GM10266 (cell line): ENCODE measurements around the gene TMEM232.
A peak's percentile ranks its signal among the peaks of the same experiment; 100 is the strongest.

Source experiments
- DNase-seq: peaks from one replicate; pipeline ENCODE4 v3.0.0; 2012; ENCODE audit errors: extremely low spot score
- TF ChIP-seq, protein P1 (sequence below): IDR thresholded peaks from 2 replicates; pipeline ENCODE4 v1.5.1; 2012; ENCODE audit warnings: mild to moderate bottlenecking, low read depth; ENCODE audit not compliant: control insufficient read depth, insufficient read depth; ENCODE audit errors: missing control alignments

Gene TMEM232

DNA sequence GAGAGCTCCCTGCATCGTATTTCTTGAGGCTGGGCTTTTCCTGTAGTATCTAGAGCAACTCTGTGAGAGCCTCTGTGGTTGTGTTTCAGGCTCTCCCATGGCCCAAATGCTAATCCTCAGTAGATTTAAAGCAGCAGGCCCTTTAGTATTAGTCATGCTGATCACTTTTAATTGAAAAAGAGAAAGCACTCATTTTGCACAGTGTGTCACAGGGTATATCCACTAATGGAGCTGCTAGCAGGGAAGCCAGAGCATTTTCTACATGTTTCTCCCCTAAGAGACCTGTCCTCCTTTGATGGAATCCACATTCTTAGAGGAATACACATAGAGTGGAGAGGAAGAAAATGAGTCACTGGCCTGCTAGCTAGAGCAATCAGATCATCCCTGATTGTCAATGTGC is 348.5 kb downstream of the TMEM232 start:
- DNase-seq: no peak
- TF ChIP-seq, protein P1, sequence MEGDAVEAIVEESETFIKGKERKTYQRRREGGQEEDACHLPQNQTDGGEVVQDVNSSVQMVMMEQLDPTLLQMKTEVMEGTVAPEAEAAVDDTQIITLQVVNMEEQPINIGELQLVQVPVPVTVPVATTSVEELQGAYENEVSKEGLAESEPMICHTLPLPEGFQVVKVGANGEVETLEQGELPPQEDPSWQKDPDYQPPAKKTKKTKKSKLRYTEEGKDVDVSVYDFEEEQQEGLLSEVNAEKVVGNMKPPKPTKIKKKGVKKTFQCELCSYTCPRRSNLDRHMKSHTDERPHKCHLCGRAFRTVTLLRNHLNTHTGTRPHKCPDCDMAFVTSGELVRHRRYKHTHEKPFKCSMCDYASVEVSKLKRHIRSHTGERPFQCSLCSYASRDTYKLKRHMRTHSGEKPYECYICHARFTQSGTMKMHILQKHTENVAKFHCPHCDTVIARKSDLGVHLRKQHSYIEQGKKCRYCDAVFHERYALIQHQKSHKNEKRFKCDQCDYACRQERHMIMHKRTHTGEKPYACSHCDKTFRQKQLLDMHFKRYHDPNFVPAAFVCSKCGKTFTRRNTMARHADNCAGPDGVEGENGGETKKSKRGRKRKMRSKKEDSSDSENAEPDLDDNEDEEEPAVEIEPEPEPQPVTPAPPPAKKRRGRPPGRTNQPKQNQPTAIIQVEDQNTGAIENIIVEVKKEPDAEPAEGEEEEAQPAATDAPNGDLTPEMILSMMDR: no peak

DNA sequence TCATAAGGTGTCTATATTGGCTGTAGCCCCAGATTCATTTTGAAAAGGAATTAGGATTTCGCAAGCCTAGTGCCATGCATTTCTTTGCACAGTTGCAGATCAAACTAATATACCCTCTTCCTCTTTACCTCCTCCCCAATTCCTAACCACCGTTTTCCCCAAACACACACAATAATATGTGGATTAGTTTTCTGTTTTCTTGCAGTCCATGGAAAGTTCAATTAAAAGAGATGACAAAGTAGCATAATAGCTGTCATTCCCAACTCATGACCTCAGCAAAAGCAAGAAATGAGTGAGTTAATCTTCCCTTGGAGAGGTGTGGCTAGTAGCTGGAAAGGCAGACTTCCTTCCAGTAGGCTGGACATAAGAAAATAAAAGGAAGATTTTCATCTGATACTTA is 349.1 kb downstream of the TMEM232 start:
- DNase-seq: no peak
- TF ChIP-seq, protein P1: no peak

DNA sequence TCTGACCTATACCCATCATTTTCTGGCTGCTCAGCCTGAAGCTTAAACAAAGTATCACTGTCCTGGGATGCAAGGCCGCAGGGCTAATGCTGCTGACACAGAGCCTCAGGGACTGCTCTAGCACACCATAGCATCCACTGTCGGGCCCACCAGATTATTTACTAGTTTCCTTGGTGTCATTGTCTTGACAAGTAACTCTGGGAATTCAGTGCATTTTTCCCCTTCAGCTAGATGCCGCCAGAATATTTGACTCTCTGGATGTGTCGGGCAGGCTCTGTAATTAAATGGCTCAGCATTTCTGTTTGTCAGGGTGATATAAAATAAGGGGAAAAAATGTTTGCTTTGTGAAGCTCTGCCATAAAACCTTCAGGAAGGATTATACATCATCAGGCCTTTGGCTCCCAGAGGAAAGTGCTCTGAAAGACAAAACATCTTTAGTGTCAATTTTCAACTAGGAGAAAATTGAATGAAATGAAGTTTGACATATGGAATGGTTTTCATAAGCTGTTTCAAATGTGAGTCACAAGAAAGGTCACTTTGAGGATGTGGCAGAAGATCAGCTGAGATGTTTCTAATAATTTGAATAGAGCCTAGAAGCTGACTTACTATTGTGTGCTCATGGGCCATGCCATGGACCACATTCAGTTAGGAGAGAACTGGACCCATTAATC is 350.1 kb downstream of the TMEM232 start:
- DNase-seq: no peak
- TF ChIP-seq, protein P1: no peak

DNA sequence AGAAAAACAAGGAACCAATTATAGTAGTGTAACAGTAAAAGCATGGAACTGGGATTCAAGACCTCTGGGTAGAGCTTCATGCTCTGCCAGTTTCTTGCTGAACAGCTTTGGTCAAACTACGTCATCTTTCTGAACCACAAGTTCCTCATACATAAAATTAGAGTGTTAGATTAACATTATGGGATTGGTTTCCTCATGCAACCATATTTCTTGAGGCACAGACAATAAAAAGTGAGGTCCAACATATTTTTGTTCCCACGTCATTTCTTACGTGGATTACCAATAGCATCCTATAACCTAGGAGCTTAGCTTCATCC is 354.8 kb downstream of the TMEM232 start:
- peak; percentile 10 for DNase-seq
- TF ChIP-seq, protein P1: no peak

DNA sequence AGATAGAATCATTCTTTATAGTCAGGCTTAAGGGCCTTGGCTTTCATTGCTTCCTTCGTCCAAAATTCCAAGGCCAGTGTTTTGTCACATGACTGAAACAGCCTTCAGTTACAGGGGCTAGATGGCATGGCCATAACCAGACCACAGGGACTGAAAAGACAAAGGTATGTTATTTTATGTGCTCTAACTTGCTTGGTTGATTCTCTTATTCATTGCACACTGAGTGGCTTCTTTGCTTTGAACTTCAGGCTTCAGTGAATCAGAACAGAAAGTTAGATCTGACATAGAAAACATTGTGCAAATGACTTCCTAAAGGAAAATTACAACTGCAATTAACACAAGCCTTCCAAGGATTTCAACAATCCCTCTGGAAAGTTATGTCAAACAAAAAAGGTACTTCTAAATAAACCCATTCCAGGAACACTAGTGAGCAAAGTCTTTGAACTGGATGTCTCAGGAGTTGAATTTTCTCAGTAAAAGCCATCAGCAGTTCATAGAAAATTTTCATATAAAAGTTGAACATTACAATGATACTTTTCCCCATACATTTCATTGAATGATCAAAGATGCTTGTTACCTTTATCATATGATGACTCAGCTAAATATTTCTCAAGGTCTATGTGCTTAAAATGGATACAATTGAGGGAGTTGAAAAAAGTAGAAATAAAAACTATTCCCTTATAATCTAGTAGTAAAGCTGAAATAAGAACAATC is 355.3 kb downstream of the TMEM232 start:
- TF ChIP-seq, protein P1: no peak
- DNase-seq: no peak
